H9 (cell line): ENCODE data around the gene NRDE2. TPM values are rescaled to one million over a fixed set of nuclear protein-coding genes. Genes with fewer than 3 reads are reported as not detected.

Source experiments
- DNase-seq: peaks from one replicate; pipeline ENCODE4 v3.0.0-alpha.2; 2017
- H2AFZ ChIP-seq: one replicate; pipeline ENCODE4 v1.6.1; 2013; ENCODE audit warnings: mild to moderate bottlenecking, low read length, control low read depth, moderate library complexity
- H2AK5ac ChIP-seq: 2 replicates; pipeline ENCODE4 v1.6.1; 2013; ENCODE audit warnings: low read length, control low read depth, mixed read lengths; ENCODE audit not compliant: insufficient read length
- H2BK120ac ChIP-seq: one replicate; pipeline ENCODE4 v1.6.1; 2013; ENCODE audit warnings: low read depth, mild to moderate bottlenecking, low read length, control low read depth, inconsistent platforms; ENCODE audit not compliant: poor library complexity, severe bottlenecking
- H2BK12ac ChIP-seq: 2 replicates; pipeline ENCODE4 v1.6.1; 2013; ENCODE audit warnings: low read length, control low read depth, mixed read lengths, low read depth; ENCODE audit not compliant: insufficient read length
- H2BK15ac ChIP-seq: 2 replicates; pipeline ENCODE4 v1.6.1; 2013; ENCODE audit warnings: low read depth, low read length, control low read depth
- H2BK20ac ChIP-seq: one replicate; pipeline ENCODE4 v1.6.1; 2013; ENCODE audit warnings: low read depth, mild to moderate bottlenecking, low read length, control low read depth, inconsistent platforms; ENCODE audit not compliant: poor library complexity, severe bottlenecking
- H2BK5ac ChIP-seq: 2 replicates; pipeline ENCODE4 v1.6.1; 2013; ENCODE audit warnings: low read length, control low read depth, mixed read lengths; ENCODE audit not compliant: insufficient read length
- H3K14ac ChIP-seq: 2 replicates; pipeline ENCODE4 v1.6.1; 2013; ENCODE audit warnings: low read length, control low read depth; ENCODE audit not compliant: insufficient read depth
- H3K18ac ChIP-seq: 2 replicates; pipeline ENCODE4 v1.6.1; 2013; ENCODE audit warnings: low read depth, mild to moderate bottlenecking, mixed read lengths, low read length, control low read depth; ENCODE audit not compliant: insufficient read length
- H3K23ac ChIP-seq: 2 replicates; pipeline ENCODE4 v1.6.1; 2013; ENCODE audit warnings: low read length, control low read depth, mixed read lengths, low read depth; ENCODE audit not compliant: insufficient read length
- H3K23me2 ChIP-seq: 2 replicates; pipeline ENCODE4 v1.6.1; 2013; ENCODE audit warnings: low read depth, mild to moderate bottlenecking, mixed read lengths, low read length, control low read depth; ENCODE audit not compliant: insufficient read length, poor library complexity, severe bottlenecking
- H3K27ac ChIP-seq: 2 replicates; pipeline ENCODE4 v1.5.1; 2013; ENCODE audit warnings: low read length, control low read depth, mixed read lengths, low read depth; ENCODE audit not compliant: insufficient read length
- H3K27me3 ChIP-seq: 2 replicates; pipeline ENCODE4 v1.6.1; 2013; ENCODE audit warnings: low read length, control low read depth, inconsistent platforms; ENCODE audit not compliant: insufficient read depth
- H3K4ac ChIP-seq: 2 replicates; pipeline ENCODE4 v1.6.1; 2013; ENCODE audit warnings: low read depth, mild to moderate bottlenecking, control low read depth, inconsistent platforms, low read length, moderate library complexity
- H3K4me1 ChIP-seq: 2 replicates; pipeline ENCODE4 v1.6.1; 2013; ENCODE audit warnings: low read length, control low read depth, inconsistent platforms; ENCODE audit not compliant: insufficient read depth
- H3K4me2 ChIP-seq: 2 replicates; pipeline ENCODE4 v1.6.1; 2013; ENCODE audit warnings: low read length, control low read depth, mixed read lengths; ENCODE audit not compliant: insufficient read length, insufficient read depth
- H3K56ac ChIP-seq: 2 replicates; pipeline ENCODE4 v1.6.1; 2013; ENCODE audit warnings: low read depth, mild to moderate bottlenecking, mixed read lengths, low read length, control low read depth; ENCODE audit not compliant: insufficient read length
- H3K79me1 ChIP-seq: 2 replicates; pipeline ENCODE4 v1.6.1; 2013; ENCODE audit warnings: low read depth, mild to moderate bottlenecking, moderate library complexity, low read length, control low read depth, inconsistent platforms; ENCODE audit not compliant: insufficient read depth, poor library complexity, severe bottlenecking
- H3K79me2 ChIP-seq: 2 replicates; pipeline ENCODE4 v1.6.1; 2013; ENCODE audit warnings: low read length, control low read depth, inconsistent platforms; ENCODE audit not compliant: insufficient read depth
- H3K9ac ChIP-seq: 2 replicates; pipeline ENCODE4 v1.6.1; 2013; ENCODE audit warnings: low read length, control low read depth, mixed read lengths; ENCODE audit not compliant: insufficient read length; ENCODE audit errors: extremely low read depth
- H3K9me3 ChIP-seq: one replicate; pipeline ENCODE4 v1.6.1; 2013; ENCODE audit warnings: low read depth, low read length, inconsistent platforms; ENCODE audit not compliant: control insufficient read depth
- H3T11ph ChIP-seq: one replicate; pipeline ENCODE4 v1.6.1; 2013; ENCODE audit warnings: mild to moderate bottlenecking, low read length, control low read depth, inconsistent platforms
- H4K20me1 ChIP-seq: one replicate; pipeline ENCODE4 v1.6.1; 2013; ENCODE audit not compliant: control insufficient read depth, insufficient read length, insufficient read depth
- H4K5ac ChIP-seq: 2 replicates; pipeline ENCODE4 v1.6.1; 2013; ENCODE audit warnings: low read depth, mild to moderate bottlenecking, mixed read lengths, low read length, control low read depth; ENCODE audit not compliant: insufficient read length
- H4K8ac ChIP-seq: replicated peaks from 2 replicates; pipeline ENCODE4 v1.6.1; 2013; ENCODE audit warnings: low read length, control low read depth, mixed read lengths, low read depth; ENCODE audit not compliant: insufficient read length
- H4K91ac ChIP-seq: 2 replicates; pipeline ENCODE4 v1.6.1; 2013; ENCODE audit warnings: low read depth, mild to moderate bottlenecking, moderate library complexity, mixed read lengths, low read length, control low read depth; ENCODE audit not compliant: insufficient read length
- H3K27ac Mint-ChIP-seq, 3 experiments: 2 replicates in 2 of 3; 3 replicates in 1 of 3; pipeline ENCODE4 v1.8.0; 2020 to 2021; ENCODE audit warnings: mixed read lengths in 3 of 3, mild to moderate bottlenecking in 1 of 3, moderate library complexity in 1 of 3
- H3K27me3 Mint-ChIP-seq: 2 replicates; pipeline ENCODE4 v1.8.0; 2021; ENCODE audit warnings: low read depth, mild to moderate bottlenecking, moderate library complexity, mixed read lengths
- H3K36me3 Mint-ChIP-seq, 3 experiments: 2 replicates in 2 of 3; 3 replicates in 1 of 3; pipeline ENCODE4 v1.8.0; 2020 to 2021; ENCODE audit warnings: low read depth in 3 of 3, mixed read lengths in 3 of 3; ENCODE audit not compliant: insufficient read depth in 1 of 3
- H3K4me1 Mint-ChIP-seq, 2 experiments: 2 replicates each; pipeline ENCODE4 v1.8.0; 2020; ENCODE audit warnings: mixed read lengths in 2 of 2
- H3K4me3 Mint-ChIP-seq, 2 experiments: 2 replicates in 1 of 2; 3 replicates in 1 of 2; pipeline ENCODE4 v1.8.0; 2020 to 2021; ENCODE audit warnings: mild to moderate bottlenecking in 2 of 2, mixed read lengths in 2 of 2, moderate library complexity in 1 of 2
- H3K9me3 Mint-ChIP-seq, 2 experiments: 2 replicates in 1 of 2; 3 replicates in 1 of 2; pipeline ENCODE4 v1.8.0; 2020; ENCODE audit warnings: mild to moderate bottlenecking in 2 of 2, mixed read lengths in 2 of 2, moderate library complexity in 1 of 2
- WGBS: extraction: QIAGEN DNeasy Blood & Tissue Kit; methylation state at CpG from one replicate; pipeline ENCODE4 v1.1.7; 2013; ENCODE audit warnings: missing lambda C conversion rate, low lambda C conversion rate, mixed read lengths; ENCODE audit not compliant: insufficient read length; ENCODE audit errors: extremely low coverage; 5-methylcytosine and 5-hydroxymethylcytosine counted together
- total RNA-seq: library from RNA; stranded (reverse); gene quantifications from 2 replicates; pipeline ENCODE4 v1.2.1, GENCODE V29; 2021
- TF ChIP-seq, protein P1 (sequence below): fragments of 200-600 bp; sonication (generic); conservative IDR thresholded peaks from 3 replicates; pipeline ENCODE4 v1.8.0; 2021; ENCODE audit warnings: antibody characterized with exemption, mild to moderate bottlenecking

Gene NRDE2
- total RNA-seq, 1 experiment from 2014 or later = 21.2 TPM

DNA sequence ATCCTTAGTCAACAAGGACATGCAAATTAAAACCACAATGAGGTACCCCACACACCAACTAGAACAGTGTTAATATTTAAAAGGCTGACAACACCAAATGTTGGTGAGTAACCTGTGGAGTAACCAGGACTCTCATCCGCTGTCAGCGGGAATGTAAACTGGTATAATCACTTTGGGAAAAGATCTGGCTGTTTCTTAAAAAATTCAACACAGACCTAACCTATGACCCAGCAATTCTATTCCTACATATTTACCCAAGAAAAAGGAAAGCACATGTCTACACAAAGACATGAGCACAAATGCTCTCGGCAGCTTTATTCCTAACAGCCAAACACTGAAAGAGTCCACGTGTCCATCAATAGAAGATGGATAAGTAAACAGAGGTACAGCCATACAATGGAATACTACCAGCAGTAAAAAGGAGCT is 26.6 kb downstream of the NRDE2 start:
- no peaks in the 10 kb centered on the region for H3K23me2 ChIP-seq
- no peak overlapping the region for H3T11ph ChIP-seq
- no CpG with 5 or more reads among the region's 4 CpGs for WGBS
- peaks cover 14% of the 10 kb centered on the region; the same call in 1 of the 2 replicates for H3K4me1 ChIP-seq
- H2AK5ac ChIP-seq = no peak overlapping the region
- no peak for DNase-seq
- H2BK120ac ChIP-seq = no peak overlapping the region
- Mint-ChIP-seq H3K27ac (no peak overlapping the region), H3K36me3 (peaks cover 11 to 48% (median 28%) of the 10 kb centered on the region in 3 experiments; a peak in 6 of 7 replicates), H3K27me3 (no peaks in the 10 kb centered on the region), H3K4me1 (peaks cover 35 to 45% of the 10 kb centered on the region in 2 experiments), H3K9me3 (peaks cover 5 to 8% of the 10 kb centered on the region in 2 experiments), H3K4me3 (no peak overlapping the region)
- H2BK15ac ChIP-seq = no peak overlapping the region
- H4K91ac ChIP-seq = no peak overlapping the region
- no peaks in the 10 kb centered on the region for H4K20me1 ChIP-seq
- no peaks in the 10 kb centered on the region for H3K79me1 ChIP-seq
- no peak overlapping the region for H3K14ac ChIP-seq
- no peak overlapping the region for H3K4me2 ChIP-seq
- no peak overlapping the region for H3K4ac ChIP-seq
- no peak overlapping the region for H3K27ac ChIP-seq
- H2AFZ ChIP-seq = no peak overlapping the region
- no peak overlapping the region for H3K18ac ChIP-seq
- H3K23ac ChIP-seq = no peak overlapping the region
- H3K56ac ChIP-seq = no peak overlapping the region
- H3K27me3 ChIP-seq = no peaks in the 10 kb centered on the region
- H4K8ac ChIP-seq = no peak overlapping the region
- H4K5ac ChIP-seq = no peak overlapping the region
- H2BK20ac ChIP-seq = no peak overlapping the region
- no peak overlapping the region for H3K9ac ChIP-seq
- TF ChIP-seq, protein P1, sequence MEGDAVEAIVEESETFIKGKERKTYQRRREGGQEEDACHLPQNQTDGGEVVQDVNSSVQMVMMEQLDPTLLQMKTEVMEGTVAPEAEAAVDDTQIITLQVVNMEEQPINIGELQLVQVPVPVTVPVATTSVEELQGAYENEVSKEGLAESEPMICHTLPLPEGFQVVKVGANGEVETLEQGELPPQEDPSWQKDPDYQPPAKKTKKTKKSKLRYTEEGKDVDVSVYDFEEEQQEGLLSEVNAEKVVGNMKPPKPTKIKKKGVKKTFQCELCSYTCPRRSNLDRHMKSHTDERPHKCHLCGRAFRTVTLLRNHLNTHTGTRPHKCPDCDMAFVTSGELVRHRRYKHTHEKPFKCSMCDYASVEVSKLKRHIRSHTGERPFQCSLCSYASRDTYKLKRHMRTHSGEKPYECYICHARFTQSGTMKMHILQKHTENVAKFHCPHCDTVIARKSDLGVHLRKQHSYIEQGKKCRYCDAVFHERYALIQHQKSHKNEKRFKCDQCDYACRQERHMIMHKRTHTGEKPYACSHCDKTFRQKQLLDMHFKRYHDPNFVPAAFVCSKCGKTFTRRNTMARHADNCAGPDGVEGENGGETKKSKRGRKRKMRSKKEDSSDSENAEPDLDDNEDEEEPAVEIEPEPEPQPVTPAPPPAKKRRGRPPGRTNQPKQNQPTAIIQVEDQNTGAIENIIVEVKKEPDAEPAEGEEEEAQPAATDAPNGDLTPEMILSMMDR = no peak
- H2BK5ac ChIP-seq = no peak overlapping the region
- no peaks in the 10 kb centered on the region for H3K79me2 ChIP-seq
- H2BK12ac ChIP-seq = no peak overlapping the region
- no peaks in the 10 kb centered on the region for H3K9me3 ChIP-seq
